Retina (tissue), 1 donor: Measurements from ENCODE around the gene TMED6.
"Not testable (repeated sequence)": the region's sequence is repeated elsewhere in the genome, so short reads cannot be mapped to it uniquely, and the experiment has no call there.

Source experiments
- DNase-seq: peaks from one replicate; pipeline ENCODE4 v3.0.0-alpha.2; 2016

TMED6 gene

DNA sequence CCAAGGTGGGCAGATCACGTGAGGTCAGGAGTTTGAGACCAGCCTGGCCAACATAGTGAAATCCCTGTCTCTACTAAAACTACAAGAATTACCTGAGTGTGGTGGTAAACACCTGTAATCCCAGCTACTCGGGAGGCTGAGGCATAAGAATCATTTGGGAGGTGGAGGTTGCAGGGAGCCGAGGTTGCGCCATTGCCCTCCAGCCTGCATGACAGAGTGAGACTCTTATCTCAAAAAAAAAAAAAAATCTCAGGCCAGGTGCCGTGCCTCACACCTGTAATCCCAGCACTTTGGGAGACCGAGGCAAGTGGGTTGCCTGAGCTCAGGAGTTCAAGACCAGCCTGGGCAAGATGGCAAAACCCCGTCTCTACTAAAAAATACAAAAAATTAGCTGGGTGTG, 54.8 kb downstream of the TMED6 start:
- not testable (repeated sequence) for DNase-seq

DNA sequence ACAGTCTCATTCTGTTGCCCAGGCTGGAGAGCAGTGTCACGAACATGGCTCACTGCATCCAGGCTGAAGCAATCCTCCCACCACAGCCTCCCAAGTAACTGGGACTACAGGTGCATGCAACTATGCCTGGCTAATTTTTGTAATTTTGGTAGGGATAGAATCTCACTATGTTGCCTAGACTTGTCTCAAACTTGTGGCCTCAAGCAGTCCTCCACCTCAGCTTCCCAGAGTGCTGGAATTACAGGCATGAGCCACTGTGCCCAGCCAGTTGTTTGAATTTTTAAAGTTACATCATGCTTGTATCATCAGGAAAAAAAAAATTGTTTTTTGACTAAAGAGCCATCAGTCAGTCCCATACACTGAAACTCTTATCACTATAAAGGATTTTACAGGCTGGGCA, 57.5 kb downstream of the TMED6 start:
- no peak for DNase-seq

DNA sequence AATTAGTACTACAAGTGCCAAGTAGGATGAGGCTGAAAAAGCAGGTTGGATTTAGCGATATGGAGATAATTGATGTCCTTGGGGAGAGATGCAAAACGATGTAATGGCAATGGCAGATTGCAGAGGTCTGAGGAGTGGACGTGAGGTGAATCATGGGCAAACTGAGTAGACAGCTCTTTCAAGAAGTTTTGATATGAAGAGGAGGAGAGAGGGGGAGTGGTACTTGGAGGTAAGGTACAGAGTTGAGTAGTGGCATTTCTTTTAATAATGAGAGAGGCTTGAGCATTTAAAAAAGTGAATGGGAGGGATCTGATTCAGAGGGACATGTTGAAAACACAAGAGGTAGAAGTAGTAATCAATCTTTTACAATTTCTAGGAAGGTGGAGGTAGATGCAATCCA, 58.2 kb downstream of the TMED6 start:
- DNase-seq = peak; percentile 6
